NCI-H2081 treated with DMSO at 0.1 percent for 48 hours (cell line): ENCODE results near the gene KIF14.
A peak's percentile ranks its signal among the peaks of the same experiment; 100 is the strongest.

Source experiments
- DNase-seq: peaks from one replicate; lab custom pipeline; 2025; lab: John Stamatoyannopoulos, UW

KIF14 gene, protein sequence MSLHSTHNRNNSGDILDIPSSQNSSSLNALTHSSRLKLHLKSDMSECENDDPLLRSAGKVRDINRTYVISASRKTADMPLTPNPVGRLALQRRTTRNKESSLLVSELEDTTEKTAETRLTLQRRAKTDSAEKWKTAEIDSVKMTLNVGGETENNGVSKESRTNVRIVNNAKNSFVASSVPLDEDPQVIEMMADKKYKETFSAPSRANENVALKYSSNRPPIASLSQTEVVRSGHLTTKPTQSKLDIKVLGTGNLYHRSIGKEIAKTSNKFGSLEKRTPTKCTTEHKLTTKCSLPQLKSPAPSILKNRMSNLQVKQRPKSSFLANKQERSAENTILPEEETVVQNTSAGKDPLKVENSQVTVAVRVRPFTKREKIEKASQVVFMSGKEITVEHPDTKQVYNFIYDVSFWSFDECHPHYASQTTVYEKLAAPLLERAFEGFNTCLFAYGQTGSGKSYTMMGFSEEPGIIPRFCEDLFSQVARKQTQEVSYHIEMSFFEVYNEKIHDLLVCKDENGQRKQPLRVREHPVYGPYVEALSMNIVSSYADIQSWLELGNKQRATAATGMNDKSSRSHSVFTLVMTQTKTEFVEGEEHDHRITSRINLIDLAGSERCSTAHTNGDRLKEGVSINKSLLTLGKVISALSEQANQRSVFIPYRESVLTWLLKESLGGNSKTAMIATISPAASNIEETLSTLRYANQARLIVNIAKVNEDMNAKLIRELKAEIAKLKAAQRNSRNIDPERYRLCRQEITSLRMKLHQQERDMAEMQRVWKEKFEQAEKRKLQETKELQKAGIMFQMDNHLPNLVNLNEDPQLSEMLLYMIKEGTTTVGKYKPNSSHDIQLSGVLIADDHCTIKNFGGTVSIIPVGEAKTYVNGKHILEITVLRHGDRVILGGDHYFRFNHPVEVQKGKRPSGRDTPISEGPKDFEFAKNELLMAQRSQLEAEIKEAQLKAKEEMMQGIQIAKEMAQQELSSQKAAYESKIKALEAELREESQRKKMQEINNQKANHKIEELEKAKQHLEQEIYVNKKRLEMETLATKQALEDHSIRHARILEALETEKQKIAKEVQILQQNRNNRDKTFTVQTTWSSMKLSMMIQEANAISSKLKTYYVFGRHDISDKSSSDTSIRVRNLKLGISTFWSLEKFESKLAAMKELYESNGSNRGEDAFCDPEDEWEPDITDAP (N-terminal part only)

DNA sequence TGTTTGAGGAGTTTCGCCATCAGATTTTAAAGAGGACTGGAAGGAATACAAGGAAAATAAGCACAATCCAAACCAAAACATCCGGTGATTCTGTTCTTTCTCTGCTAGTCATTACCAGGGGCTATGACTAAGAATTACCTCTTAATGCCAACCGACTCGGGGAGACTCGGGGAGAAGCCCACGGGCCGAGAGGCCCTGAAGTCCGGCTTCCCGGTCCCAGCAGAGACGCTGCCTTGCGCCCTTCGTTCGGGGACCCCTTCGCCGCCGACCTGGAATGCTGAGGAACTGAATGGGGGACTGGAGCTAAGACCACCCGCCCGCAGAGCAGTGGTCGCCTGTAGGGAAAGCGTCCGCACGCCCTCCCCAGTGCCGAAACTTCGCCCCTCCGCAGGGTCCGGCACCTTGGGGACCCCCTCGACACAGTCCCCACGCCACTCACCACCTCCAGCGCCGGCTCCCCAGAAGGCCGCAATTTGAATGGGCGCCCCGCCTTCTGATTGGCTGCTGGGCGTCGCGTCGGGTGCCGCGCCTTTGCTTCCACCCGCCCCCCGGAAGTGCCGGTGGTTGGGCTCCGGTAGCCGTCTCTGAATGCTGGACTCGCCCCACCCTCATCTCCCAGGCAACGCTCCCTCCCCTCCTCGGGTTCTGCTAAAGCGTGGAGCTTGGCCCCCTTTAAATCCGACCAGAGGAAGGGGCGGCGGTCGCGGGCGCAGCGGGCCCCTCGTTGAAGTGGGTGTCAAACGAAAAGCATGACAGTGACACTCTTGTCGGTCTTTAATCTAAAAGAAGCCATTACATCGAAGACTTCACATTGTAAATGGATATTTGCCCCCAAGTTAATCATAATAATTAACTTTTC lies at the start of gene KIF14:
TSS of gene KIF14 (minus strand) at position 479 of the 859 bp plus-strand sequence. CDS start 2,028 bp downstream, outside the sequence.
- DNase-seq = peak; percentile 80

DNA sequence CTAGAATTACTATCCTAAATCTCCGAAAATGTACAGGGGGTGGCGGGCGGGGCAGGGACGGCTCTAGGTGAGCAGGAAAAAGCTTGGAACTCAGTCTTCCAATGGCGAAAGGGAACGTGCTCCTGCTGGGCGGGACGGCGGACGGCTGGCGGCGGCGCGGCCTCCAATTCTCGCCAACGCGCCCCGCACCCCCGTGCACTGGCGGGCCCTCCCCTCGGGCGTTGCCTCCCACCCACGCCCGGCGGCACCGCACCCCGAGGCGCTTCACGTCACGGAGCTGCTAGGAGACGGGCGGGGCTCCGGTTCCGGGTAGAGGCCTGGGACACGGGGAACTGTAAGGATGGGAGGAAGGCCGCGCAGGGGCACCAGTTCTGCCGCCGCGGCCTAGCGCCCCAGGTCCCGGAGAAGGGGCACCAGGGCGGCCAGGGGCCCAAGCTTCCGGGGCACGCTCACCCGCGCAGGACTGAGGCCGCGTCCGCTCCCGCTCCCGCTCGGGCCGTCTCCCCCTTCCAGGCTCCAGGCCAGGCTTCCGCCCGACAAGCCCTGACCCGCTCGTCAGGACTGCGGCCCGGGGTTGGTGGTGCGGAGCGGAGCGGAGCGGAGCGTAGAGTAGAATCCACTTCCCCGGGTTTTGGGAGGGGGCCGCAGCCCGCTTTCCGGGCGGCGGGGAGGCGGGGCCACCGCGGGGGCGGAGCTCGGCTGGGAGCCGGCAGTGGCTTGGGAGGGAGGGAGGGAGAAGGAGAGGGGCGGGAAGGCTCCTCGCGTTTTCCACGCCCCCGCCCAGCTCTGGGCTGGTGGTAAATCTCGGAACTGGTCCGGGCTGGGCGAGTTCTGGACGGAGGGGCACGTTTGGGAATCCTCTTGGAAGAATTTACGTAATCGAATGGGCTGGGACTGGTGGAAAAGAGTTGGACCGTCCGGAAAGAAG lies 49.0 kb upstream of the KIF14 start, which contains the start of gene DDX59:
TSS of gene DDX59 (minus strand) at position 594 of the 928 bp plus-strand sequence. CDS start 3,167 bp downstream, outside the sequence.
- DNase-seq = peak; percentile 89

DNA sequence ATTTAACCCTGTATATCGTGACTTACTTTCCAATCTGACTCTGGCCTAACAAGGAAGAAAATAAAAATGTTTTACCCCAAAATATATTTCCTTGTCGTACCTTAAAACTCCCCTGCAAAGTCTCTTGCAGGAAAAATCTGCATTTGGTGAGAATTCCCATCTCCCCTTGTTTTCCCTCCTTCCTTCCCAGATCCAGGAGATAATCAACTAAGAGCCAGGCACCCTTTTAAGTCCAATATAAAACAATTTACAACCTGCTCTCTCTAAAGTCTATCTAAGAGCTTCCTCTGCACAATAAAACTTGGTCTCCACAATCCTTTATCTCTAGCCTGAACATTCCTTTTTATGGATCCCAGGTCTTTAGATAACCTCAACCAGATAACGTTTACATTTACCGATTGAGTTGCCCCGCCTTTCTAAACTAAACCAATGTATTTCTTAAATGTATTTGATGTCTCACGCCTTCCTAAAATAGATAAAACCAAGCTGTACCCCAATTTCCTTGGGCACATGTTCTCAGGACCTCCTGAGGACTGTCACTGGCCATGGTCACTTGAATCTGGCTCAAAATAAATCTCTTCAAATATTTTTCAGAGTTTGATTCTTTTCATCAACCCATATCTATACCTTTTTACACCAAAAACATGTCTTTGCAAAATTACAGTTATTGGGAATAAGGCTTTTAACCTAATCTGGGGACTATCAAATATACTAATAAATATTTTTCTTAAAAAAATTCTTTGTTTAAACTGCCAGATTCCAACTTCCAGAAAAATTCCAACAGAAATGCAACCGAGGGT lies 48.2 kb upstream of the KIF14 start:
- no peak for DNase-seq

DNA sequence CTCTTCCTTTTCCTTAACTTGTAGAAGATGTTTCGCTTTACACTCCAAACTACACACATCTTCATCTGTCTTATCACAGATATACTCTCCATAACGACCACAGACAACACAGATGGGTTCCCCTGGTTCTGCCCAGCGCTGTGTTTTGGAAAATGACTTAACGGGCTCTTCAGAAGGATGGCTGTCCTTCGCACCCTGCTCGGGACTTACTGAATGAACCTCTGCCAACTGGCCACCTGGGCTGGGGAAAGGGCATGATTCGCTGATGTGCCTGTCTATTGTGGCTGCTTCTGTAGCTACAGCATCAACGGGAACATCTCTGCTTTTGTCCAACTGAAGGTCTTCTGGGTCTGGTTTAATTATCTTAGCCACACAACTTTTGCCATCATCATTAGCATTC lies 45.8 kb upstream of the KIF14 start:
- no peak for DNase-seq

DNA sequence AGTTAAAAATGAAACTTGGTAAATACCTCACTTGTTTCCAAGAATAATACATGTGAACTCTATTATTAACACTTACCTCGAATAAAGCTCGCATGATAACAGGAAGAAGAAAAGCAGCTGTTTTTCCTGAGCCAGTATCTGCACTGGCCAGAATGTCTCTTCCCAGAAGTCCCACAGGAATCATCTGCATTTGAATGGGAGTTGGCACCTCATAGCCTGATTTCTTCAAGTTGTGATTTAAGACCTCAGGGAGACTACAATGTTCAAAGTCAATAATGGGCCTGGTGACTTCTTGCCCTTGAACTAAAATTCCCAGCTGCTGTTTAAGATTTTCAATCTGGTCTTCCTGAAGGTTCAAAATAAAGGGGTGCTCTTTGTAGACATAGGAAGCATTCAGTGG lies 45.3 kb upstream of the KIF14 start:
- DNase-seq = no peak

DNA sequence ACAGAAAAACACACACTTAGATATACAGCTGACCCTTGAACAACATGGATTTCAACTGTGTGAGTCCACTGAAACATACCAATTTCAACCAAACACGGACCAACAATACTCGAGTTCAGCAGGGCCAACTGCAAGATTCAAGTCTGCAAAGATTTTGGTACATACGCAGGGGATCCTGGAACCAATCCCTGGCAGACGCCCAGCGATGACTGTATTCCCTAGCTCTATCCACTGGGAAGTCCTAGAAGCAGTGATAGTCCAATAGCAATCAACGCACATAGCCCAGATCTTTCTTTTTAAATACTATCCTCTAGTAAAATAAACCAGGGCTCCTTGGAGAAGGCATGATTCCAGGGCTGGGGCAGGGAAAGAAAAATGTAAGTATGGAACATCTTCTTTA lies 40.2 kb upstream of the KIF14 start:
- DNase-seq = no peak

DNA sequence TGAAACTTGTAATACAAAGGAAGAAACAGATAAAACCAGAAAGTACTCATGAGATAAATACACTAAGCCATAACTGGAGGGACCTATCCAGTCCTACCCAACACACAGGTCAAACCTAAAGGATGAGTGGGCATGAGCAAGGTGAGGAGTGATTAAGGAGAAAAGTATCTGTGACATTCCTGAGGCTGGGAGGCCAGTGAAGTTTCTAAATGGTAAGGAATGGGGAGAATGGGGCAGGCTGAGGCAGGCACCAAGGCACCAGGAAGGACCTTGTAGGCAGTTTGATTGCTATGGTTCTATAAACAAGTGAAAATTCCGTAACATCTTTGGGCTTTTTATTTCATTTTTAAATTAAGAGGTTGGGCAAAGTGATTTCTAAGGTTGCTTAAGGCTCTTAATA lies 38.7 kb upstream of the KIF14 start:
- DNase-seq = no peak

DNA sequence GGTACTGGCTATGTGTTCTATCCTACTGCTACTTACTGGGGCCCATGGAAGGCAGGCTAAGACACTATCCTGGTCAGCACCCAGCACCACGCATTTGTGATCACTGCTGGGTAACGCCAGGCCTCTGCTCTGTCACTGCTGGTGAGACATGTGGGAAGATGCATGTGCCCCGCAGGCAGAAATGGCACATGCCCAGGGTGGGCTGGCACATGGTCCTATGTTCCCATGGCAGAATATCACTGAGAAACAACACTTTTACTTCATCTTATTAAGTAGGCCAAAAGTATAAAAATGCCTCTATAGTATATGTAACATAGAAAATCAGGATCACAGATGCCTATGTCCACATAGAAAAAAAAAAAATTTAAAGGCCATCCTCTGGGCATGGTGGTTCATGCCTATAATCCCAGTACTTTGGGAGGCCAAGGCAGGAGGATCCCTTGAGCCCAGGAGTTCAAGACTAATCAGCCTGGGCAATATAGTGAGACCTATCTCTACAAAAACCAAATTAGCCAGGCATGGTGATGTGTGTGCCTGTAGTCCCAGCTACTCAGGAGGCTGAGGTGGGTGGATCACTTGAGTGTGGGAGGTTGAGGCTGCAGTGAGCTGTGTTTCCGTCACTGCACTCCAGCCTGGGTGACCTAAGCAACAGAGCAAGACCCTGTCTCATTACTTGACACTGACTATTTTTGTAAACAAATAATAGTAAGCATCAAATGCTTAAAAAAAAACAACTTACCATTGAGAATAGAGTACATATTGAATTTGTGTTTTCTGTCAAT lies 37.7 kb upstream of the KIF14 start:
- no peak for DNase-seq

DNA sequence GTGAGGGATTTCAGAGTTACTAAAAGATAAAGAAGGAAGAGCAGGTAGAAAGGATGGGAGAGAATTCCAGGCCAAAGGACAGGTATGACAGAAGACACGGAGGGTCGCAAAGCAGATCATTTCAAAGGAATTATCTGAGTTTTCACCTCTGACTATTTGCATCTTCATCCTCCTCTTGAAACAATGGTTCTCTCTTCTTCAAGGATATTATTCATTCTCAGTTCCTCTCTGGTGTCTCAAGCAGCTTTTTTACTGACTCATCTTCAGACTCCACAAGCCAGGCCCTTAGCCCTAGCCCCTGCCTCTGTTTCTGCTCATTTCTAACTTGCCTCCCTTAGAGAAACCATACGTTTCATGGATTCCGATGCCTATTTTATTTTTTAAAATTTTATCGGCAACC lies 34.1 kb upstream of the KIF14 start:
- no peak for DNase-seq

DNA sequence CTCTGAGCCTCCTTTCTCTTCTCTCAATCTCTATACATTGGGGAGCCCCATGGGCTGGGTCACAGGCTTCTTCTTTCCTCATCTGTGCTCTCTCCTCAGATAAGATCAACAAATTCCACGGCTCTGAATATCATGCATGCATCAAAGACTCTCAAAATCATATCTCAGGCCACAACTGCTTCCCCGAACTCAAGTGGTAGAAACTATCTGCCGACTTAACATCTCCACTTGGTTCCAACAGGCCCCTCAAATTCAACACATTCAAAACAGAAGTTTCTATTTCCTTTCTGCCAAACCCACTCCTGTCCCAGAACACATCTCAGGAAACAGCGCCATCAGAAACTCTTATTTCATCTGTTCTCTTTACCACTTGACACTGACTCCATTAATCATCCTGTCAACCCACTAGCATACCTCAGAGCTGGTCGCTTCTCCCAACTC lies 32.5 kb upstream of the KIF14 start:
- no peak for DNase-seq

DNA sequence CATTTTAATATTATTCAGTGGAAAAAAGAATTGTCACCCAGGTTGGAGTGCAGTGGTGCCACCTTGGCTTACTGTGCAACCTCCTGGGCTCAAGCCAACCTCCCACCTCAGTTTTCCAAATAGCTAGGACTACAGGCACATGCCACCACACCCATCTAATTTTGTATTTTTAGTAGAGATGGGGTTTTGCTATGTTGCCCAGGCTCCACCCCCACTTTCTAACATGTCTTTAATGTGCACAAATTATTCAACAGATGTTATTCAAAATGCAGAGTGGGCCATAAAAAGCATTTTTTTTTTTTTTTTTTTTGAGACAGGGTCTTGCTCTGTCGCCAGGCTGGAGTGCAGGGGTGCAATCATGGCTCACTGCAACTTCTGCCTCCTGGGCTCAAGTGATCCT lies 31.8 kb upstream of the KIF14 start:
- no peak for DNase-seq

DNA sequence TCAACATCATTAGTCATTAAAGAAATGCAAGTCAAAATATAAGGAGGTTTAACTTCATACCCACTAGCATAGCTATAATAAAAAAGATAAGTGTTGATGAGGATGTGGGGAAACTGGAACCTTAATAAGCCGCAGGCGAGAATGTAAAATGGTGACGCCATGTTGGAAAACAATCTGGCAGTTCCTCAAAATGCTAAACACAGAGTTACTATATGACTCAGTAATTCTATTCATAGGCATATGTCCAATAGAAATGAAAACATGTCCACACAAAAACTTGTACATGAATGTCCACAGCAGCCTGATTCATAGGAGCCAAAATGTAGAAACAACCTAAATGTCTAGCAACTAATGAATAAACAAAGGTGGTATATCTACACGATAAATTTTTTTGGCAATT lies 26.0 kb upstream of the KIF14 start:
- DNase-seq = no peak

DNA sequence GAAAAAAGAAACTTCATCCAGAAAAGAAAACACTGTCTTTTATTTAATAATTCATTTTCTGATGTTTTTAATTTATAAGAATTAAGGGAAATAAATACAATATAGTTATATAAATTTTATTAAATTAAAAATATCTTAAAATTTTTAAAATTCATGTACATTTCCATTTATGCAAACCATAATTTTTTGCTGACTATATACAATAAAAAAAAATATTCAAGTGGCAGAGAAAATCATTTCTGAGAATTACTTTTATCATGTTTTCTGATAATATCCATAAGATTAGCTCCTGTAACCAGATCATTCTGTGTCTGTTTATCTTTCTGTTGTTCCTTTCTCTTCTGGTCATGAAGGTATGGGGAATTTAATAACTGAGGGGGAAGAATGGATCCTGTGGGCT lies 23.5 kb upstream of the KIF14 start:
- DNase-seq = no peak

DNA sequence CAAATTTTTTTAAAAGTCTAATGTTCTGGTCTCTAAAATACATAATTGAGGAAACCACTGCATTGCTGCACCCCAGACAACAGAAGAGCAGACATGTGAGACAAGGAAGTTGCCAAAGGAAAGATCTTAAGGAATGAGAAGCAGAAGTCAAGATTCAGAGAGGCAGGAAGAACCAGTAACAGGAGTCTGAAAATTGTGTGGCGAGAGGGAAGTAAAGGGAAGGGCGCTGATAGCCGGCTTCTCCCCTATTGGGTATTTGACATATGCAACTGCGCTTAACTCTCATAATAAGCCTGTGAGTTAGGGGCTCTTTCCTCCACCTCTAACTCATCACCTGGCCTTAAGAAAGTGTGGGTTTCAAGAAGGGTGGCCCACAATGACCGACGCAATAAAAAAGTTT lies 21.9 kb upstream of the KIF14 start:
- no peak for DNase-seq

DNA sequence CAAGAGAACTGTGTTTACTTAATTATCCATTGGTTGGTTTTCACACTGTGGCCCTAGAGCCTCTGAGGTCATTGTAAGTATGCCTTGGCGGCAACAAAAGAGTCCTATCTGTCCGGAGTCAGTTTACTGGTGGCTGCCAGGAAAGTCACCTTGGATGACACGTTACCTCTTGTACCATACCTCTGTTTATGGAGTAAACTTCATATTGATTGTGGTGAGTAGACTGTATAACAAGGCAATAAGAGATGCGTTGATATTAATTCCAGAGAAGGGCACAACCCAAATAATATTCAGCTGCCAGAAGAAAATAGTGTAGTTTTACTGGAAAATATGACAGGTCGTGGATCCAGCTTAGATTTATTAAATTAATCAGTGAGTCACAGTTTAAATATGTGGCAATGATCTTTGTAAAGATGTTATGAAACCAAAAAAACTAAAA lies 20.4 kb upstream of the KIF14 start:
- no peak for DNase-seq

DNA sequence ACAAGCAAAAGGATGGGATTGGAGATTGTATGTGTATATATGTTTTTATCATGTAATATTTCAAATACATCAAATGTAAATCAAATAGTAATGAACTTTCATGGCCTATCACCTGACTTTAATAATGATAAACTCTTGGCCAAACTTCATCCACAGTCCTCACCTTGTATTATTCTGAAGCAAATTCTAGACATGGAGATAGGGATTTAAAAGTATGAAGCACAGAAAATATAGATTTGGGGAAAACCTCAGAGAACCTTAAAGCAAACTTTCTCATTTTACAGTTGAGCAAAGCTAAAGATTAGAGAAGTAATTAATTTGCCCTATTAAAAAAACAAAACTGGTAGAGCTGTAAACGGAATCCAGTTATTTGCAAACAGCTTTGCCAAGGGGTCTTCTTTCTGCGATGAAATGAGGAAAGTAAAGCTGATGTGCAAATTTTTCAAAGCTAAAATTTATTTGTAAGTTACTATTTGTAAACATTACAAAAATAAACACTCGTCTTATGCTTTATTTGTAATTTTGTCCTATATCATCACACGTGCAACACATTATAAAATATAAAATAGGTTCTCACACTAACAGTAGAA lies 19.9 kb upstream of the KIF14 start:
- DNase-seq = no peak

DNA sequence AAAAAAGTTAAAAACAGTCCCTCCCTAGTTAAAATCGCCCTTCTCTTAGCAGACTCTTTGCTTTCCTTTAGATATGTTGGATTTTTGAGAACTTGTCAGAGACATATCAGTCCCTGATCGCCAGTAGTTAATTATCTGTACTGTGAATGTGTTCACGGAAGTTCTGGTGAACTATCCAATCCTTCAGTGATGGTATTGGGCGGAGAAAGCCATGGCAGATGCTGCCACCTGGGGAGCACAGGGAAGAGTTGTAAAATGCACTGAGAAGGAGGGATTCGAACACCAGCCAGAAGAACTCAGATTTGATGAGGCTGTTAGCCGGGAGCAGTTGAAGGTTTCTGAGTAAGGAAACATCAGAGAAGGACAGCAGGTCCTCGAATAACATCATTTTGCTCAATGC lies 17.5 kb upstream of the KIF14 start:
- no peak for DNase-seq

DNA sequence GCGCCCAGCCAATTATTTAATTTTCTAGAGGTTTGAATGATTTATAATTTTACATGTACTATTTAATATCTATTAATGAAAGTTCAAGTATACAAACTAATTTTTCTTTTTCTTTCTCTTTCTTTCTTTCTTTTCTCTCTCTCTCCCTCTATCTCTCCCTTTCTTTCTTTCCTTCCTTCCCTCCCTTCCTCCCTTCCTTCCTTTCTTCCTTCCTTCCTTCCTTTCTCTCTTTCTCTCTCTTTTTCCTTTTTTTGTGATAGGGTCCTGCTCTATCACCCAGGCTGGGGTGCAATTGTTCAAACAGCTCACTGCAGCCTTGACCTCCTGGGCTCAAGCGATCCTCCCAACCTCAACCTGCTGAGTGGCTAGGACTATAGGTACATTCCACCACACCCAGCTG lies 16.1 kb upstream of the KIF14 start:
- DNase-seq = no peak
